ENCODE data around the gene TIMM22. TPM values are rescaled to one million over a fixed set of nuclear protein-coding genes. Genes with fewer than 3 reads are reported as not detected.

Gene TIMM22
- polyA plus RNA-seq, 2 of the 4 experiments (the other 2 are of a cell fraction): 15.8 to 21.3 TPM

- H3K4me3 ChIP-seq: no peak overlapping the region
- WGBS (ENCODE audit: missing lambda C conversion rate): 75% methylated on average over 17 of the region's 17 CpGs
- H3K9me3 ChIP-seq: no peaks in the 10 kb centered on the region
- no peaks in the 10 kb centered on the region for H3K4me1 ChIP-seq
- DNase-seq (ENCODE audit: low read depth in 1 of 2, low spot score in 1 of 2) (no peak), ATAC-seq (peak in 1 of 2 experiments; percentile 6; a peak in 1 of 6 replicates), FAIRE-seq (no peak)
- H3K4me2 ChIP-seq: no peak overlapping the region
- CTCF ChIA-PET: interaction anchor here (1.1 to 10.3 kb wide), 2 partner anchors 20 to 23 kb away, joined by 5 to 102 read pairs; no protein-coding TSS in a partner anchor
- POLR2A ChIA-PET: no interaction called here
- H3K27ac ChIP-seq: no peak overlapping the region
- TF ChIP-seq HEYL (CRISPR knock-in tag; IDR thresholded peaks at IDR 0.05) (no peak), GATA3 (IDR thresholded peaks at IDR 0.05; ENCODE audit: borderline replicate concordance) (no peak), ZNF302 (CRISPR knock-in tag; IDR thresholded peaks at IDR 0.05) (no peak), RFX5 (IDR thresholded peaks at IDR 0.05) (no peak), ZC3H11A (IDR thresholded peaks at IDR 0.05) (no peak), CTCF (IDR thresholded peaks at IDR 0.05) (no peak)
- TF ChIP-seq, protein P1, sequence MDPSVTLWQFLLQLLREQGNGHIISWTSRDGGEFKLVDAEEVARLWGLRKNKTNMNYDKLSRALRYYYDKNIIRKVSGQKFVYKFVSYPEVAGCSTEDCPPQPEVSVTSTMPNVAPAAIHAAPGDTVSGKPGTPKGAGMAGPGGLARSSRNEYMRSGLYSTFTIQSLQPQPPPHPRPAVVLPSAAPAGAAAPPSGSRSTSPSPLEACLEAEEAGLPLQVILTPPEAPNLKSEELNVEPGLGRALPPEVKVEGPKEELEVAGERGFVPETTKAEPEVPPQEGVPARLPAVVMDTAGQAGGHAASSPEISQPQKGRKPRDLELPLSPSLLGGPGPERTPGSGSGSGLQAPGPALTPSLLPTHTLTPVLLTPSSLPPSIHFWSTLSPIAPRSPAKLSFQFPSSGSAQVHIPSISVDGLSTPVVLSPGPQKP (IDR thresholded peaks at IDR 0.05; ENCODE audit: low read depth, low read length): no peak
Measured at GRCh38 chr17:1035546-1036170, 38.7 kb downstream of the TIMM22 start.

DNA sequence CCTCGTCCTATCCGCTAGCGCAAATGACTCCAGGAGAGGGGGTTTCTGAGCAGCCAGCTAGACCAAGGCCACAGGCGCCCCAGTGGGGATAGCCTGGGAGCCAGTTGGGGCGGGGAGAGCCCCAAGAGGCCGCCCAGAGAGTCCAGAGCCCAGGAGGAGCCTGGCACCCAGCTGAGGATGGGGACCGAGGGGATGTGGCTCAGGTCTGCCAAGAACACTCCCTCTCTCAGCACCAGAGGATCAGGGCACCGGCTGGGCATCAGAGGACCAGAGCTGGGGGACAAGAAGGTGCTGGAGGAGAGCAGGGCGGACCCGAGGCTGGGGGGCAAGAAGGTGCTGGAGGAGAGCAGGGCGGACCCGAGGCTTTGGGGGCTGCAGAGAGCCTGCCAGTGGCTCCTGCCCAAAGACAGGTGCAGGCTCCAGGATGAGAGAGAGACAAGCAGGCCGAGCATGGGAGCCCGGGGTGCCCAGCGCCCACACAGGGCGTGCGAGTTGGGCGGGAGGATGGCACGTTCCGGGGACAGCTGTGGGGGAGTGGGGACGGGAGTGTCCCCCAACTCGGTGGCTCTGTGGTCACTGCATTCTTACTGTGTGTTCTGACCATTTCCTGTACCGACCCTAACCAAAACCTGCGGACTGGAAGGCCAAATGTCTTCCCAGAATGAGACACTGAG is 39.4 kb downstream of the TIMM22 start:
- Histone ChIP-seq H3K27ac (no peak overlapping the region), H3K4me2 (no peak overlapping the region), H3K4me1 (no peaks in the 10 kb centered on the region), H3K9me3 (no peaks in the 10 kb centered on the region), H3K4me3 (no peak overlapping the region)
- POLR2A ChIA-PET: no interaction called here
- 83% methylated on average over 24 of the region's 24 CpGs for WGBS (ENCODE audit: missing lambda C conversion rate)
- CTCF ChIA-PET: interaction anchor here (0.6 to 10.3 kb wide), 4 partner anchors 19 to 22 kb away, joined by 3 to 102 read pairs (median 6); no protein-coding TSS in a partner anchor
- DNase-seq (ENCODE audit: low read depth in 1 of 2, low spot score in 1 of 2): no peak
- TF ChIP-seq NPAS2 (CRISPR knock-in tag; IDR thresholded peaks at IDR 0.05; ENCODE audit: borderline replicate concordance): no peak
- peak in 1 of 2 experiments; percentile 12; a peak in 2 of 6 replicates for ATAC-seq
- no peak for FAIRE-seq

DNA sequence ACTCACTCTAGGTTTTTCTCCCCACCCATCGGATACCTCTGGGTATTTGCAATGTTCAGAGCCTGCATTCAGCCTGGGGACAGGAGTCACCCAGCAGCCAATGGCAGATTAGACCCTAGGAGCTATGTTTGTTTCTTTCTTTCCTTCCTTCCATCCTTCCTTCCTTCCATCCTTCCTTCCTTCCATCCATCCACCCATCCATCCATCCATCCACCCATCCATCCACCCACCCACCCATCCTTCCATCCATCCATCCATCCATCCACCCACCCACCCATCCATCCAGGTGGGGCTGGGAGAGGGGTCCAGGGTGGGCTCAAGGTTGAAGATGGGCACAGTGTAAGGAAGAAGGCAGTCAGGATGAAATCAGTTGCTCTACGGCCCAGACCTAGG is 39.9 kb downstream of the TIMM22 start:
- H3K27ac ChIP-seq: no peak overlapping the region
- H3K4me2 ChIP-seq: no peak overlapping the region
- 94% methylated on average over 2 of the region's 2 CpGs for WGBS (ENCODE audit: missing lambda C conversion rate)
- no peaks in the 10 kb centered on the region for H3K9me3 ChIP-seq
- H3K4me1 ChIP-seq: no peaks in the 10 kb centered on the region
- no peak overlapping the region for H3K4me3 ChIP-seq
- no peak for TF ChIP-seq RFX5 (IDR thresholded peaks at IDR 0.05)
- TF ChIP-seq HOXA7 (CRISPR knock-in tag; IDR thresholded peaks at IDR 0.05): no peak
- TF ChIP-seq ZNF302 (CRISPR knock-in tag; IDR thresholded peaks at IDR 0.05): no peak
- TF ChIP-seq TFCP2L1 (CRISPR knock-in tag; IDR thresholded peaks at IDR 0.05): no peak
- TF ChIP-seq, protein P2, sequence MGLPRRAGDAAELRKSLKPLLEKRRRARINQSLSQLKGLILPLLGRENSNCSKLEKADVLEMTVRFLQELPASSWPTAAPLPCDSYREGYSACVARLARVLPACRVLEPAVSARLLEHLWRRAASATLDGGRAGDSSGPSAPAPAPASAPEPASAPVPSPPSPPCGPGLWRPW (IDR thresholded peaks at IDR 0.05): no peak
- no peak for TF ChIP-seq EP300 (IDR thresholded peaks at IDR 0.05)
- ChIA-PET CTCF (interaction anchor here (1.8 to 10.3 kb wide), 2 partner anchors 18 to 22 kb away, joined by 7 to 102 read pairs; no protein-coding TSS in a partner anchor), POLR2A (no interaction called here)
- no peak; a peak in 1 of 6 replicates for ATAC-seq
- no peak for FAIRE-seq
- no peak for DNase-seq (ENCODE audit: low read depth in 1 of 2, low spot score in 1 of 2)

DNA sequence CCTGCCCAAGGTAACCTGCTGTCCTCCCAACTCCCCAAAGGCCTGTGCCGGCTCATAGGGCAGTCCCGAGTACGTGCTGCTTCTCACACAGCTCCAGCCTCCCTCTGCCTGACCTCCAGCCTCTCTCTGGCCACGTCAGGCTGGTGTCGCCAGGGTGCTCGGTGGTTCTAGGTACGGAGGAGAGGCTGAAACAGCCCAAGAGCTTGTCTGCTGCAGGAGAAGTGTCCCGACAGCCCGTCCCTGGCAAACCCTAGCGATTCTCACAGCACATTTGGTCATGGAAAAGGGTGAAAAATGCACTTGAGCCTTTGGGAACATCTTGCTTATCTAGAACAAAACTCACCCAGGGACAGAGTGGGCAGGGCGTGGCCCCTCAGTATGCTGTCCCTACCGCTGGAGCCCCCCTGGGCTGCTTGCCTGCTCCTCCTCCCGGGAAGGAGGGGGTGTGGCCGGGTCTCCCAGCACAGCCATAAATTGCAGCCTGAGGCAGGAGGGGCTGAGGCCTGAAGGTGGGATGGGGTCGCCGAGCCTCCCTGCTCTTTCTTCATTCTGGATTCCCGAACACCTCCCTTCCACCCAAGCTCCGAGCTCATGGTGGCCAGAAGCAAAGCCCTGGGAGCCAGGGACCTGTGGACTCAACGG is 40.4 kb downstream of the TIMM22 start:
- Histone ChIP-seq H3K4me3 (no peak overlapping the region), H3K4me2 (no peak overlapping the region), H3K9me3 (no peaks in the 10 kb centered on the region), H3K4me1 (no peaks in the 10 kb centered on the region), H3K27ac (no peak overlapping the region)
- FAIRE-seq (no peak), DNase-seq (ENCODE audit: low read depth in 1 of 2, low spot score in 1 of 2) (no peak), ATAC-seq (peak in 1 of 2 experiments; percentile 39; a peak in 2 of 6 replicates)
- ChIA-PET POLR2A (no interaction called here), CTCF (interaction anchor here (0.9 to 10.3 kb wide), 3 partner anchors 18 to 50 kb away, joined by 4 to 102 read pairs (median 7); no protein-coding TSS in a partner anchor)
- no peak for TF ChIP-seq ESRRA (IDR thresholded peaks at IDR 0.05; ENCODE audit: borderline replicate concordance, low read length)
- TF ChIP-seq, protein P1 (IDR thresholded peaks at IDR 0.05; ENCODE audit: low read depth, low read length): no peak
- no peak for TF ChIP-seq KDM5A (IDR thresholded peaks at IDR 0.05)
- no peak for TF ChIP-seq CHD2 (IDR thresholded peaks at IDR 0.05; ENCODE audit: low read length, partially characterized antibody)
- no peak for TF ChIP-seq MYC (IDR thresholded peaks at IDR 0.05; ENCODE audit: borderline replicate concordance, low read length)
- 87% methylated on average over 19 of the region's 19 CpGs for WGBS (ENCODE audit: missing lambda C conversion rate)
